SW480 (cell line): ENCODE data around the gene LRRC8E.
A peak's percentile ranks its signal among the peaks of the same experiment; 100 is the strongest.

Experiments used
- DNase-seq: peaks from one replicate; pipeline ENCODE4 v3.0.0-alpha.2; 2016; ENCODE audit warnings: low spot score

LRRC8E gene

DNA sequence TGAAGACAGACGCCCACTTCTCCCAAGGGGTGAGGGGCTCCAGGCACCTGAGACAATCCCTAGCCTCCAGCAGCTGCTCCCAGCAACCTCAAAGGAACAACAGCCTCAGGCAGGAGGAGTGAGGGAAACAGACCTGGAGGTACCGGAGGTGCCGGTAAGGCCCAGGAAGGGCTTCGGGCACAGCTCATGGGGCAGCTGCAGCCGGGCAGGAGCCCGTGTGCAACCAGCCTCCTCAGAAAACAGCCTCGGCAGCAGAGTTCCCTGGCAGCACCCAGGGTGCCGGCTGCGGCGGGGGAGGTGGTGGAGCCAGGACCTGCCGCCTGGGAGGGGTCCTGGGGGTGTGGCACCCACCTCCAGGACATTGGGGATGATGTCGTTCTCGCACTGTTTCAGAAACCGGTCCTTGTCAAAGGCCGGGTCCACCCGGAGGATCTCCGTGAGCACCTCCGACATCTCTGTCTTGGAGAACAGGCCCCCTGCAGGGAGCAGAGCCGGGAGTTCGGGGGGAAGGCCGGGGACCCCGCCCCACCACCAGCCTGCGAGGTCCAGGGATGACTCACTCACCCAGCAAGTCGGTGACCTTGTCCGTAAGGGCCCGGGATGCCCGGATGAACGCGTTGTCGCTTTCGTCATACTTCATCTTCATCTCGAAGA, 44.1 kb downstream of the LRRC8E start:
- DNase-seq = no peak

DNA sequence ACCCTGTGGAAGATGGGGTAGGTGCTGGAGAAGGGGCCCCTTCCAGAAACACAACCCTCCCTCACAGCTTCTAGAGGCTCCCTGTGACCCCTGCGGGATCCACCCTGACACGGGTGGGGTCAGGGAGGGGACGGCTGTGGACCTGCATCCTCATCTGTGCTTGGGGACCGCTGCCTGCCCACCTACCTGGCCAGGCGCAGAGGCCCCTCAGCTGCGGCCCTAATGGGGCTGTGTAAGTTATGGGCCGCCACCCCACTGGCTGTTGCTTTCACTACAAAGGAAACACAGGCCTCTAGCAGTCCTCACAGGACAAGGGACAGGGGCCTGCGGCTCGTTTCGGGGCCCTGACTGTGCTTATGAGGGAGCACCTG, 44.6 kb downstream of the LRRC8E start:
- DNase-seq = no peak

DNA sequence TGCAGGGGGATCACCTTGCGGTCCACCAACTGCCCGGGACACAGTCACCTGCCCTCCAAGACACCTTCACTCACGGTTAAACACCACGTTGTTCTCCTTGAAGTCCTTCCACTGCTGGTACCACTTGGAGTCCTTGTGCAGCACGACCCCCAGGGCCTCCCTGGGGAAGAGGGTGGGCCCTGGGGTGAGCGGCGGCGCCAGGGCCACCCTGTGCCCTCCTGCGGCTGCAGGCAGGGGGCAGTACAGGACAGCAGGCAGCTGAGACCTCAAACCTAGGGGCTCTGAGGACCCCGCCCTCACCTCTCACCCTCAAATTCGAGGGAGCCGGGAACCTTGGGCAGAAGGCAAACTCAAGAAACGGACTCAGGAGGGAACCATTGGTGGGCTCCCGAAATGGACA, 45.1 kb downstream of the LRRC8E start:
- DNase-seq = no peak

DNA sequence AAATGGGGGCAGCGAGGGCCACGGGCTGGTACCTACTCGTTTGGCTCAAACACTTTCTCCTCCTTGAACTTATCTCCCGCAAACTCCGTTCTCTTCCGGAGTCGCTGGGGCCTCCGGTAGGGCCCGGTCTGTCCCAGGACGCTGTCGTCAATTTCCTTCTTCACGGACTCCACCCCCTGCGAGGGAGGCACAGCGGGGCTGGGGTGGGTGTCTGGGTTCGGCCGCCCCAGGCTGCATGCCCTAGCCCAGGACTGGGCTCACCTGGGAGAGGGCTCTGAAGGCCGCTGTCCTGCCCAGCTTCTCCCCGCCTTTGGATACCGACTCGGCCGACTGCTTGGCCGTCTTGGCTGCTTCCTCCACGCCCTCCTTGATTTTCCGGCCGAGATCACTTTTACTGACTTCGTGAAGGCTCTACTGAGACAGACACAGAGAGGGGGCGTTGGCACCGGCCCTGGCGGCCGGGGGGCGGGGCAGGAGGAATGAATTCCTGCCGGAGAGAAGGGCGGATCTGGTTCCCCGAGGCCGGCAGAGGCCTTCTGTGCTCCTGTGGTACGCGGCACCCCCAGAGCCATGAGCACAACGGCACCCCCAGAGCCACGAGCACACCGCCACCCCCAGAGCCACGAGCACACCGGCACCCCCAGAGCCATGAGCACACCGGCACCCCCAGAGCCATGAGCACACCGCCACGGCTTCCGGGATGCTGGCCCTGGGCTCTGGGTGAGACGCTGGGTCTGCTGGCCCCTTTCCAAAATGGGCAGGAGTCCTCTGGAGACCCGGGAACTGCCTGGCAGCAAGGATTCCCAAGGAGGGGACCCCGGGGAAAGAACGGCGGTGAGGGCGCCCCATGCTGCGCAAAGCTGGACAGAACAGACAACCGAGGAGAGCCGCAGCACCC, 45.8 kb downstream of the LRRC8E start:
- no peak for DNase-seq

DNA sequence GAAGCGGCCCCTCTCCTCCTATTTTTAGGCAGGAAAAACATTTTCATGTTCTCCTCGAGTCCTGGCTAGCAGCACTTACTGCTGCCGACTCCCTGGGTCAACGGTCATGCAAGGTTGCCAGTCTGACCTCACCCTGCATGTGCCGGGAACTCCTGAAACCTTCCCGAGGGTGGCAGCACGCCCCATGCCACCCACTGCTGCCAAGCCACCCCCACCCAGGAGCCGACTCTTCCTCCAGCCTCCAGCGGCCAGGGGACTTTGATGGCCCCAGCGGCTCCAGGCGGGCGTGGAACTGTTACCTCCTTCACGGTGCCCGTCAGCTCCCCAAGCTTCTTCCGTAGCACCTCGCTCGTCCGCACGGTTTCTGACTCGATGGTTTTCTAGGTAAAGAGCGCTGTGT, 46.5 kb downstream of the LRRC8E start:
- DNase-seq = no peak

DNA sequence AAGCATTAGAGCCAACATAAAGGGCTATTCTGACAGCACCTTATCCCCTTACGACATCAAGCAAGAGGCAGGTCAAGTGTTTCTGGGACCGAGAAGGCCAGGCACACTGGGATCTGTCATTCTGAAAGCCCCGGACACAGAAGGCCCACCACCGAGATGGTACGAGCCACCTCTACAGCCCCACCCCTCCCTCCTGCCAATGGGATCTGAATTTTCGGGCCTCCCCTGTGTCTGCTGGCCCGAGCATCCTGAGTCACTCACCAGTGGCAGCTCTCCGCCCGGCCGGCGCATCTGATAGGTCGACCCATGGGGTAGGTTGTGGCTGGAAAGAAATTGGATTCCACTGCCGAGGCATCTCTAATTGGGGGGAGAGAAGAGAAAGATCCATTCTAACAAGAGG, 52.5 kb downstream of the LRRC8E start:
- DNase-seq = no peak

DNA sequence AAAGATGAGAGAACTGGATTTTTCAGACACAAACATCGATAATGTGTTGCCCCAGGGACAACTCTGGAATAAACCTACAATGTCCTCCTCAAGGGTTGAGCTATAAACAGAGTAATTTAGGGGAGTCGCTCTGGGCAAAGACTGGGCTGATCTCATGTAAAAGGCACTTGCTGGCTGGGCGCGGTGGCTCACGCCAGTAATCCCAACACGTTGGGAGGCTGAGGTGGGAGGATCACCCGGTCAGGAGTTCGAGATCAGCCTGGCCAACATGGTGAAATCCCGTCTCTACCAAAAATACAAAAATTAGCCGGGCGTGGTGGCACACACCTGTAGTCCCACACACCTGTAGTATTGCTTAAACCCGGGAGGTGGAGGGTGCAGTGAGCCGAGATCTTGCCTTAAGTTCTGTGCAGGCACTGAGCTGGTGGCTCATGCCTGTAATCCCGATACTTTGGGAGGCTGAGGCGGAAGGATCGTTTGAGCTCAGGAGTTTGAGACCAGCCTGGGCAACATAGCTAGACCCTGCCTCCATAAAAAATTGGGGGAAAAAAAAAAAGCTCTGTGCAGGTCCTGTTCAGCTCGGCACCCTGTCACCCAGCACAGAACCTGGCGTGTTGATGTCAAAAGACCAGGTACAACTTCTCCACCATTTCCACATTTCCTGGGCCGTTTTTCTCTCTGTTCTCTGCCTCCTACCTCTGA, 53.7 kb downstream of the LRRC8E start:
- no peak for DNase-seq

DNA sequence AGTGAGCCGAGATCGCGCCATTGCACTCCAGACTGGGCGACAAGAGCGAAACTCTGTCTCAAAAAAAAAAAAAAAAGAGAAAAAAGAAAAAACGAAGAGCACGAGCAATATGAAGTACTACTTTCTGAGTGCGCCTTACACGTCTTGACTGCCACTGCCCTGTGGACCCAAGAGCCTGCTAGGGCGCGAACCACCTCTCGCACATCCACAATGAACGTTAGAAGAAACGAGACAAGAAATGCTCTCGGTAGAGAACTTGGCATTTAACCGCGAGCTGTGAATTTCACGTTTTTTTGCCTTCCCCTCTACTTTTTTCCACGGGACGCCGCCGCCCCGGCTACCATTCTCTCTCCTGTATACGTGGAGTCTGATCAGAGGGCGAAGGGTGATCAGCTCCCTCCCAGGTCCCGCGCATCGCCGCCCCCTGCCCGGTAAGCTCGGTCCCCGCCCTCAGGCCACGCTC, 54.7 kb downstream of the LRRC8E start:
- DNase-seq = no peak

DNA sequence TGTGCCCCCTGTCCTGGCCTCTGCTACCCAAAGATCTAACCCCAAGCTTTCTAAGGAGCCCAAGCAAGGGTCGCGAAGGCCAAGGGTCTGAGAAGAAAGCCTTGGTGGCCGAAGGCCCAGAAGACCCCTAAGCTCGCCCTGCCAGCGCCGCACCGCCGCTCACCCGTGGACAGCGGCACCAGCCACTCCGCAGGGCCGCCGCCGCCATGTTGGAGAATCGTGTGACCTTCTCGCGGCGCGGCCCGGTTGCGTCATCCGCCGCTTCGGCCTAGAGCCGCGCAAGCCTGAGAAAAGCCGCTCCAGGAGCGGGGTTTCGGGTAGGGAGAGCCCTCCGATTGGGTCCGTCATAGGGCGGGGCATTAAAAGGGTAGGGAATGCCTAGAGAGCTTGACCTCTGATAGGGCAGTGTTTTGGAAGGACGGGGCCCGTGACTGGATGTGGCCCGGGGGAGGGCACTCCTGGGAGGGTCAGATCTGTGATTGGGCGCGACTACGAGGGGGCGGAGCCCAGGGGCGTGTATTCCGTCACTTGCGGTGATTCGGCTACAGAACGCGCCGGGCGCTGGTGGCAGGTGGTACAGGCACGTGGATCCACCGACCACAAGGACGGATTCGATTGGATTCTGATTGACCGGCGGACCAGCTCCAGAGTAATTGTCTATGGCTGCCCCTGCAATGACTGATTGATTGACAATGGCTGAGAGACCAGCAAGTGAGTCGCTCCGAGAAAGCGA, 55.3 kb downstream of the LRRC8E start, which contains the start of gene TIMM44:
Gene TIMM44, minus strand, starts transcription at position 223 of the 733 bp plus-strand sequence. Its CDS starts 15 bp downstream, at position 208.
- DNase-seq = peak; percentile 100

DNA sequence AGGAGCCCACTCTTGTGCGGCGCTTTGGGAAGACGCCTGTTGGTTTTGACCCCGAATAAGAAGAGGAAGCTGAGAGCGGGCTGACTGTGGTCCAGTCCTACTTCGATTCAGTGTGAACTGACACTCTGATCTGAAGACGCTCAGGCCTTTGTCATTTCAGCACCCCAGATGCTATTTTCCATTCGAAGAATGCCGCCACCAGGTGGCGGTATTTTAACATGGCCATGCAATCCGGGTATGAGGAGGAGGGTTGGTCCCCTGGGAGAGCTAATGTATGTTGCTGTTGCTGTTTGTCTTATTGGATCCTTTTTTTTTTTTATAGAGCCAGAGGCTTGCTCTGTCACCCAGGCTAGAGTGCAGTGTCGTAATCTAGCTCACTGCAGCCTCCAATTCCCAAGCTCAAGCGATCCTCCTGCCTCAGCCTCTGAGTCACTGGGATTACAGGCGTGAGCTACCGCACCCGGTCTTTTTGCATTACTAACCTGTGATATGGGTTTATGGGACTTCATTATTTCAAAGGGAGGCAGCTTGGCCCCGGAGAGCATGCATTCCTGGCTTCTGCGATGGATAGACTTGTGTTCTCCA, 56.0 kb downstream of the LRRC8E start:
- DNase-seq = peak; percentile 90

DNA sequence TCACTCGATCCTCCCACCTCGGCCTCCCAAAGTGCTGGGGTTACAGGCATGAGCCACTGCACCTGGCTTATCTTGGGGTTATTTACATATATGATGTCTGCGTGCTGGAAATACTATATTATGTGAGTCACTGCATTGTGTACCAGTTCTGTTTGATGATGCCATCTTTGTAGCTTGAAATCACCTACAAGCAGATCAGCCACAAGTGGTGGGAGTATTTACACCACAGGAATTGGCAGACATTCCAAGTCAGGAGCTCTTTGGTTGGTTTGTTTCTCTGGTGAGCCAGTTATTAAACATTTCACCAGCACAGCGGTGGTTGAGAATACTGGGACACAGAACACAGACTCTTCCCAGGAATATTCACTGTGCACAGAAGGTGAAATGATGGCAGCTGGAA, 59.6 kb downstream of the LRRC8E start:
- peak; percentile 49 for DNase-seq
